Pulmonary artery endothelial cell (primary cell): Measurements from ENCODE around the gene PLXNB3. TPM values are rescaled to one million over a fixed set of nuclear protein-coding genes. Genes with fewer than 3 reads are reported as not detected.

Experiments
- DNase-seq: peaks from one replicate; pipeline ENCODE4 v3.0.0-alpha.2; 2011; ENCODE audit warnings: low read depth, low spot score
- total RNA-seq: library from RNA; depleted of rRNA; stranded (reverse); fragments of >200 nt; gene quantifications from 2 replicates; pipeline ENCODE4 v1.2.3, GENCODE V29; 2014

Gene PLXNB3
- total RNA-seq, 1 donor from 2014 or later: 5.5 TPM

DNA sequence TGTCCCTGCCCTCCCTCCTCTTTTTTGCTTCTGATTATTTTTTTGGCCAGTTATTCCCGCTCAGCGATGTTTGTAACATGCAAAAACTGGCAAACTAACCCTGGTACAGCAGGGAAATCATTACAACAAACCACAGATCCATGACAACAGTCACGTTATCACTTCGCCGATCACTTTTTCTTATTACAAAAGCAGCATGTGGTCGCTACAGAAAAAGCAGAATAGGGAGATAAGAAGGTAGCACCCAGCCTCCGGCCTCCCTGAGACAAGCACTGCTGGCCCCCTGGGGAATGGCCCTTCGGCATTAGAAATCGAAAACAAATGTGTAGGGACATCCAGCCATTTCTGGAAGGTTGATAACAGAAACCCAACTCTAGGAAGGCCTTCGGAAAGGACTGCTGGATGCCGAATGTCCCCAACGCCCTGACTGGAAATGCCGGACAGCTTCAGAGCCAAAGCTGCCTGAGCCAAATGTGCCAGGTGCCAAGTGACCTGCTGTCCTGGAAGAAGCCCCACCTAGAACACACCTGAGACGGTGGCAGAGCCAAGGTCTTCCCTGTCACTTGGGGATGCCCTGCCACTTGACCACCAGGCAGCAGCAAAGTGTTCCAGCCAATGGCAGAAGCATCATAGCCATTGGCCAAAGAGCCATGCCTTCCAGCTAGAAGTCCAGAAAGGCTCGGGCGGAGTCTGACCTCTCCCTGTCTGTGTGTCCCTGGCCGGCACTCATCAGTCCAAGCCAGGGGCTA is 27.2 kb downstream of the PLXNB3 start:
- DNase-seq: no peak

DNA sequence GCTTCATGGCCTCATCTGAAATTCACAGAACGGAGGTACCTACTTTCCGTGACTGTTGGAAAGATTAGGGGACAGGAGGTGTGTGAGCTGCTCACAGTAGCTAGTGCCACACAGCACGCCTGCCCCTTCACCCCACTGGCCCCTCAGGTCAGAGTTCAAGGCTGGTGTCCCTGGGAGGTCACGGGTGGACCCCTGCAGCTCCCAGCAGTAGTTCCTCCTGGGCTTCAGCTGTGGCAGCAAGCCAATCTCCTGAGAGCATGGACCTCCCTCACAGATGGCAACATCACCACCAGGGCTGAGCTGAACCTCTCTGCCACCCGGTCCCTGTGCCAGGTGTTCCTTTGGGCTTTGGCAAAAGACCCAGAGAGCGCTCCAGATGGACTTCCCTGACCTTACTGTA is 28.3 kb downstream of the PLXNB3 start:
- DNase-seq: no peak

DNA sequence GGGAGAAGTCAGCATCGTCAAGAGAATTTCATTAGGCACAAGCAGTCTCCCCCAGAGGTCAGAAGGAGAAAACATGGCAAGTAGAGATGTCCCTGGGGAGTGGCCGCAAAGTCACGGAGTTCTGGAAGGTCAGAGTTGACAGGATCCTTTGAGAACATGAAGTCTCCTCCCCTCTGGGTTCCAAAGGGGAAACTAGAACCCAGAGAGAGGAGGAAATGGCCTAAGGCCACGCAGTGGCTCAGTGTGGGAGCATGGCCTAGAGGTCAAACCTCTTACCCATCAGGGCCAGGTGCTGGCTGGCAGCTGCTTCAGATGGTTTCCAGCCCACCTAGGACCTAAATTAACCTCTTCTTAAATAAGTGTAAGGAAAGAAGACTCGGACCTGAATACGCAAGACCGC is 29.2 kb downstream of the PLXNB3 start:
- no peak for DNase-seq

DNA sequence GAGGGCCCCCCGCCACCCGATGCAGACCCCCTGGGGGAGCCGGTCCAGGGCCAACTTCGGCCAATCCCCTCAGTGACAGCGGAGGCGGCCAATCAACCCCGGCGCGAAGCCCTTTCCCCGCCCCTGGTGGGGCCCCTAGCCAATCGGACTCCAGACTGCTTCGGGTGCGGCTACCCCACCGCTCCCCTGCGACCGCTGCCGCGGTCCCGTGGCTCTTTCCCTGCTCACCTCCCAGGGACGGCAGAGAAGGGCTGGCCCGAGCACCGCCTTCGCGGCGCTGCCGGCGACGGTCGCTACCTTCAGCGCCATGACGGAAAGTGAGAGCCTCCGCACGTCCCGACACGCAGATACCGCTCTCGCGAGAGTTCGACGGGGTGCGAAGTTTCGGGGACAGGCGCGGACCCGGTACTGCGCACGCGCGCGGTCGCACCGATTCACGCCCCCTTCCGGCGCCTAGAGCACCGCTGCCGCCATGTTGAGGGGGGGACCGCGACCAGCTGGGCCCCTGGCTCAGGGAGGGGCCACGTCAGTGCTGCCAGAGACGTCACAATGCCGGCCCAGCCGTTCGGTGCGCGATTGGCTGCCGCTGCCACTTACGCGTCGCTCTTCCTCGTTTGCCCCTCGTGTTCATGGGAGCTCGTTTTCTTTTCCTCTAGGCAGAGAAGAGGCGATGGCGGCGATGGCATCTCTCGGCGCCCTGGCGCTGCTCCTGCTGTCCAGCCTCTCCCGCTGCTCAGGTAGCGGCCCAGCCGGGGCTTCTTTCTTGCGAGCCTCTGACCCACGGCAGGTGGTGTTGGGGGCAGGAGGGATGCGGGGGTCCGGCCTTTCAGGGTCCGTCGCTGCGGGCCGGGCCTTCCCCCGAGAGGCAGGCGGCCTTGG is 30.2 kb downstream of the PLXNB3 start, which contains the start of the genes IDH3G and SSR4:
Gene IDH3G (minus strand): TSS at position 358 of the 879 bp plus-strand sequence. CDS start 49 bp downstream, at position 309.
Gene SSR4 (plus strand): TSS at position 651 of the 879 bp plus-strand sequence. CDS start 20 bp downstream, at position 671.
- DNase-seq: peak; percentile 82

DNA sequence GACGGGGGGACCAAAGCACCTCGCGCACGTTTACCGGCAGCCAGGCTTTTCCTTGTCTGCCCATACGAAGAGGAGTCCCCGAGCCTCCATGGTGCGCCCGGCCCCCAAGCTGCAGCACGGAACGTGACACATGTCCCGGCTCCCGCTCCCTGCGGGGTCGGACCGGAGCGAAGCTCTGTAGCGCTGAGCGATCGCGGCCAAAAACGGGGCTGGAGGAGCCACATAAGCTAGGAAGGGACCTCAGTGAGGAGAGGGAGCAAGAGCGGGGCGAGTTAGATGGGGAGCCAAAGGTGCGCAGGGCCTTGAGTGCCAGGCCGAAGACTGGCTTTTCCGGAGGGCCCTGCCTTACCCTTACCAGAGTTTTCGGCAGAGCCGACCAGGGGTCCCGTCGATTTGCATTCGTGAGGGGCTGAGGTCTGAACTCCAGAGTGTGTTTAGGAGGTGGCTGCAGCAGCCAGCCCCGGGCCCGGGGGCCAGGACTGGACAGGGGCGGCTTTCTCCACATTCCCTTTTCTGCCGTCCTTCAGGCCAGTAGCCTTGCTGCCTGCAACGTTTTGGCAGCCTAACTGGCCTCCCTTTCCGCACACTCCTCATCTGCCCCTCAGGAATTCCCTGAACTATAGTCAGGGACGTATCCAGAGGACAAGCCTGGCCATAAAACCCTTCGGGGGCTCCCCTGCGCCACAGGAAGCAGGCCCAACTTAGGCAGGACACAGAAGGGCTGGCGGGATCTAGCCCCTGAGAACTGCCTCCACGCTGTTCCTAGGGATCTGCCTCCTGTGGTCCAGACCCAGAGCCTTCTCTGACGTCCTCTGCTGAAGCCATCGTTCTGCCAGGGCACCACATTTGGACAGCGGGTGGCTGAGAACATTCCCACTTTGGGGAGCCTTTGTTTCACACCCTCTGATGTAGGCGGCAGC is 31.1 kb downstream of the PLXNB3 start:
- no peak for DNase-seq

DNA sequence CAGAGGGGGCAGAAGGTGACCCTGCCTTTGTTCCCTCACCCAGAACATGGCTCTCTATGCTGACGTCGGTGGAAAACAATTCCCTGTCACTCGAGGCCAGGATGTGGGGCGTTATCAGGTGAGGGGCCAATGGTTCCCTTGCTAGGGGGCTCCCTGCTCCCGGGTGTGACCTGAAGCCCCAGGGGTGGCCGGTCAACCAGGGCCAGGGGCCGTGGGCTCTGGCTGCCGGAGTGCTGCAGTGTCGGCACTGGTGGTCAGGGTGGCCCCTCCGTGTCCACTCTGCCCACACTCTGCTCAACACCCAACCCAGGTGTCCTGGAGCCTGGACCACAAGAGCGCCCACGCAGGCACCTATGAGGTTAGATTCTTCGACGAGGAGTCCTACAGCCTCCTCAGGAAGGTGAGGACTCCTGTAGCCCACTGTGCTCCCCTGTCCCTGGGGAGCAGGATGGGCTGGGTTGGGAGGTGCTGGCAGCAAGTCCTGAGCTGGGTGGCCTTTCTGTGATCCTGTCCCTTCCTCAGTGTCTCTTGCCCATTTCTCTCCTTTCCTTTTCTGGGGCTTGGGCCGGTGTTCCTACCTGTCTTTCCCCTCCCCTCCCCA is 33.5 kb downstream of the PLXNB3 start:
- DNase-seq: no peak

DNA sequence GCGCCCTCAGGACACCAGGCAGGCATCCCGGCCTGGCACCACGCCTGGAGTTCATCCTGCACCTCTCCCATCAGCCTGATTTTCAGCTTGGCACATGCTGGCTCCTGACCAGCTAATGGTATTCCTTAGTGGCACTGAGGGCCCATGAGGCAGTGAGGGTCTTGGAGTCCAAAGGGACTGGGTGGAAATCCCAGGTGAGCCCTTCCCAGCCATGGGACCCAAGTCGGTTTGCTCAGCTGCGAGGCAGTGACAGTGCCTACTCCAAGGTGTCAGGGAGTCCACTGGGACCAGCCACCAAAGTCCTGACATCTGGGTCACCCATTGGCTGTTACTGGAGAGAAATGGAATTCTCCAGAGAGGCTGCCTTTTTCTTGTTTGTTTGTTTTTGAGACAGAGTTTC is 35.3 kb downstream of the PLXNB3 start:
- DNase-seq: no peak

DNA sequence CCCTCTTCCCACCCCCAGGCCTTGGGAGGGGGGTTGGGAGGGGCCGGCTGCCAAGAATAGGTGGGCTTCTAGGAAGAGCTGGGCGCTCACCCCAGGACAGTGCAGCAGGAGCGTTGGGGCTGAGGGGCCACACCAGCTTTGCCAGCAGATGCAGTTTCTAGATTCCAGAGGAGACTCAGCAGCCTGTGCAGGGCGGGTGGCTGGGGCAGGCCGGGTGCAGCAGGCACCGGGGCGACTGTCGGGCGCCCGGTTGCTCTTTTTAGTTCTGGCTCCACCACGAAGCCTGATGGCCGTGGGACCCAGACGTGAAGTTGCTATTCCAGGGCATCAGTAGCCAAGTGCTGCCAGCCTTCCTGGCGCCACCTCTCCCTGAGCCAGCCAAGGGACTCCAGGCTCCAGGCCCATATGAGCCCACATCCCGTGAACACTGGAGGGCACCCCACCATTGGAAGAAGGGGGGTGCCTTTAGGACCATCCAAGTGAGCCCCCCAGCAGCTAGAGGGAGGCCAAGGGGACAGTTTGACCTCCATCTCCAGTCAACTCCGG is 36.2 kb downstream of the PLXNB3 start:
- no peak for DNase-seq

DNA sequence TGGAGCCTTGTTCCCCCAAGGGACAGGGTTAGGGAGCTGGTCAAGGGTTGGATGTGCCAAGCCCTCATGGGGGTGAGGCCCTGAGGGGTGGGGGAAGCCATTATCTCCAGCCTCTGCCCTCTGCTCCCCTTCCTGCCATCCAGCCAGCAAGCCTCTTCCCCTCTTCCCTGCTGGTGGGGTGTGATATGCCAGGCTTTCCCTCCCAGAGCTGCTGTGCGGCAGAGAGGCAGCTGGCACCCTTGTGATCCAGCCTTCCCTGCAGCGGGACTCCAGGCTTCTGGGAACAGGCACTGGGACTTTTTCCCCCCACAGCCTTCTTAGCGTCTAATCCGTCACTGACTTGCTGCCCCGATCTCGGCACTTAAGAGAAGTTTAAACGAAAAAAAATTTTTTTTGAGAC is 36.7 kb downstream of the PLXNB3 start:
- no peak for DNase-seq

DNA sequence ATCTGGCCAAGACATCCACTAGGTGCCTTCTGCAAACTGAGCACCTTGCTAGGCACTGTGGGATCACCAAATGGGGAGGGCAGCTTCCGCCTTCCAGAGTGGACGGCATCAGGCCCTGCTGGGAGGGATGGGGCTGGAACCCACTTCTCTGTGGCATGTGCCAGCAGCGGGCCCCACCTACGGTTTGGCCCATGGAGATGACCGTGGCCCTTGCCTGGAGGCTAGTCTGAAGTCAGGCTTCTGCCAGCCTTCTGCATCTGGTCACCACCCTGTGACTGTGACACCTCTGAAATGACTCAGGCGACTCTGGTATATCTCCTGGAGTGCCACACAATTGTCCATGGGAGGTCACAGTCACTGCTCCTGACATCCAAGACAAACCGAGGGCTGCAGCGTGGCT is 37.6 kb downstream of the PLXNB3 start:
- DNase-seq: no peak

DNA sequence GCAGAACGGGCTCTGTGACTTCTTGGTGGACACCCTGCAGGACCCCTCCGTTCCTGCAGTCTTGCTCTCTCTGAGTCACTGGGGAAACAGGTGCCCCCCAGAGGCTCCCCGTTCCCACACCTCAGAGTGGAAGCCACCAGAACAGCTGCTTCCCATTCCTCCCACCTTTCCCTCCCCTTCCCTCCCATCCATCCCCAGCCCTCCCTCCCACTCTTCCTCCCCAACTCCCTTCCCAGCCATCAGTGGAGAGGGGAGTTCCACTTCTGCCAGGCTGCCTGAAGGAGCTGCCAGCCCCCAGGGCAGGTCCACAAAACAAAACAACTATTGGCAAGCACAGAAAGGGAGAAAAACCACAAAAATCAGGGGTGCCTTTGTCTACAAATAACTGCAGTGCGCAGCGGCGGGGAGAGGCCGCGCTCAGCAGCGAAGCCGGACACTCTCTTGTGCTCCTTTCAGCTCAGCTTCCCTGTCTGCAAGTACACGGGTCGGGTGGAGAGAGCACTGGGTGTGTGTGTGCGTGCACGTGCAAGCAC is 38.5 kb downstream of the PLXNB3 start:
- DNase-seq: no peak

DNA sequence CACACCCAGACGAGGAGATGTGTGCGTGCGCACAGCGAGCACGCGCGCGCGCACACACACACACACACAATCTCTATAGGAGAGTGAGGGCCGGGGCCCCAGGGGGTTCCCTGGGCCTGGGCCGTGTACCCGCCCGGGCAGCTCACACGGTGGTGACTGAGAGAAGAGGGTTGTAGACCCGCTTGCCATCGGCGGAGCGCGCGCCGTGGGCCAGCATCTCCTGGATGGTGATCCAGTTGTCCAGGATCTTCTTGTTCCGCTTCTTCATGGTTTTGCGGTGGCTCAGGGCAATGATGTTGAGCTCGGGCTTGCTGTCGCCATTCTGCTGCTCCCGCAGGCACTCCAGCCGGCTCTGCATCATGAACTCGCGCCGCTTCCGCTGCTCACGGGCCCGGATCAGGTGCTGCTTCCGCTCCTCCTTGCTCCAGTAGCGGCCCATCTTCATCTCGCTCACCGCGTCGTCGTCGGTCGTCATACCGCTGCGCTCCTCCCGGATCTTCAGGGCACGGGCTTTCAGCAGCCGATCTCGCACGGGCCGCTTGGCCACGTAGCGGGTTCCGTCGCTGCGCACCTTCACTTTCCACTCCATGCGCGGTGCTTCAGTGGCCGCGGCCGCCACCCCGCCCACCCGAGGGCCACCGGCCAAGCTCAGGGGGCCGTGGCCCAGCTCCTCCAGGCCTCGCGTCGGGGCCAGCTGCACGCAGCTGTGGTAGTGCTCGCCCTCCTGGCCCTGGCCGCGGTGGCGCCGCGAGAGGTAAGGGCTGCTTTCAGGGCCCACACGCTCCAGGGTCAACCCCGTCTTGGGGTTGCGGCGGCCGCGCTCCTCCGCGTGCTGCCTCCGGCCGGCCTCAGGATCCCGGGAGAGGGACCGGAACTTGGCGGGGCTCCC is 39.4 kb downstream of the PLXNB3 start:
- no peak for DNase-seq

DNA sequence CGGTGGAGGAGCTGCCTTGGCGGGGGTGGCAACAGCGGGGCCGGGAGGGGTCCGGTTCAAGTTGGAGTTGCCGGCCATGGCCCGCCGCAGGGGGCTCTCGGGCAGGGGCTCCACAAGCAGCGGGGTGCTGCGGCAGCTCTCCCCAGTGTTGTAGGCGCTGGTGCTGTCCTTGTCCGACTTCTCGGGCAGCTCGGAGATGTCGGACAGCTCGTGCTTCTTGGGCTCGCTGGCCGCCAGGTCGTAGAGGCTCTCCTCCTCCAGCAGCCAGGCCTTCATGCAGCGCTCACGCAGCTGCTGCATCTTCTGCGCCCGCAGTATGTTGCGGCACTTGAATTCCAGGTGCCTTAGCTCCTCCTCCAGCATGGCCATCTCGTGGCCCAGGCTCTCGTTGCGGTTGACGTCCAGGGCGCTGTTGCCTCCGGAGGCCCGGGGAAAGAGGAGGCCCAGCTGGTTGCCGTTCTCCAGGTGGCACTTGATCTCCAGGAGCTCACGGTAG is 40.1 kb downstream of the PLXNB3 start:
- DNase-seq: no peak

DNA sequence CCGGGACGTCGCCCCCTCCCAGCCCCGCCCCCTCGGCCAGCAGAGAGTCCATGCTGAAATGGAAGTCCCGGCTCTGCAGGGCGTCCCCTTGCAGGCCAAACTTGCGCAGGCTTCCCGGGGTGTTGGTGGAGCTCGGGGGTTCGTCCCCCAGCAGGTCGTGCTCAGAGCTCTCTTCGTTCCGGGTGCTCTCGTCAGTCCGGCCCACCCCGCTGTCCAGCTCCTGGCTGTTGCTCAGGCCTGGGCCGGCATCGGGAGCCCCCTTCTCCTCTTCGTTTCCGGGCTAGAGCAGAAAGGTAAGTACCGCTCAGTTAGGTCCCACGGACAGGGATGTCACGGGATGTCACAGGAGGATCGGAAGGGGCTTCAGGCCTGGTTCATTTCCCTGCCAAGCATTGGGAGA is 40.6 kb downstream of the PLXNB3 start:
- DNase-seq: no peak

DNA sequence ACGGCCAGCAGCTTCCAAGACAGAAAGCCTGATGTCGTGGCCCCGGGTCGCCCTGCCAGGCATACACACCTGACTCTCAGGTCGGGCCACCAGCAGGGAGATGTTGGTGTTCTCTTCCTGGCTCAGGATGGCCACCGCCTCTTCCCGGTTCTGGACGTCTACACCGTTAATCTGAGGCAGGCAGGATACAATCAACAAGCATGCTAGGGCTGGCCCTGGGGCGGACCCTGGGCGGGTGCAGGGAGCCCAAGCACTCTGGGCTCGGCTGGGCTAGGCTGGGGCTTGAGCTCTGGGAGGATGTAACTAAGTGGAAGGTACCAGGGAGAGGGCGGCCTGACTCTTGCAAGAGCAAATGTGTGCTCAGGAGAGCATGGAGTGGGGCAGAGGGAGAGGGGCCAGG is 41.4 kb downstream of the PLXNB3 start:
- no peak for DNase-seq

DNA sequence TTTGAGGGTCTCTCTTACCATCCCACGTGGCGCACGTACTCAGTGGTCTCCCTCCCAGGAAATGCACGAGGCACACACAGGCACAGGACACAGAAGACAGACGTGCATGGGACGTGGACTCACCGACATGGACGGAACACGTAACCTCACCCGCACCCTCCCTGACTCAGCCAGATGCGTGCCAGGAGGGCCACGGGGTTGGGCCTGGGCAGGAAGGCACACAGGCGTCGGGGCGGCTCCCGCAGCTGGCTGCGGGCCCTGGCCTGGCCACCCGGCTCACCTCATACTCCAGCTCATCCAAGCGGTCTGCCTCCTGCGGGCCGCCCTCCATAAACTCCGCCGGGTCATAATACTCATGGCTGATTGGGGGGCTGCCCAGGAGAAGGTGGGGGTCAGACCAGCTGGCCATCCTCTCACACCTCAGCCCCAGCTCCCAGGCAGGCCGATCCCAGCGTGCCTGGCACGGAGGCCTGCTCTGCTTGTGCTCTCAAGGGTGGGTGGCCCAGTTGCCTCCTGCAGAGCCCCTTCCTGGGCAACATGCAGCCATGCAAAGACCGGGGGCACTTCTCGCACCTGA is 43.0 kb downstream of the PLXNB3 start:
- no peak for DNase-seq

DNA sequence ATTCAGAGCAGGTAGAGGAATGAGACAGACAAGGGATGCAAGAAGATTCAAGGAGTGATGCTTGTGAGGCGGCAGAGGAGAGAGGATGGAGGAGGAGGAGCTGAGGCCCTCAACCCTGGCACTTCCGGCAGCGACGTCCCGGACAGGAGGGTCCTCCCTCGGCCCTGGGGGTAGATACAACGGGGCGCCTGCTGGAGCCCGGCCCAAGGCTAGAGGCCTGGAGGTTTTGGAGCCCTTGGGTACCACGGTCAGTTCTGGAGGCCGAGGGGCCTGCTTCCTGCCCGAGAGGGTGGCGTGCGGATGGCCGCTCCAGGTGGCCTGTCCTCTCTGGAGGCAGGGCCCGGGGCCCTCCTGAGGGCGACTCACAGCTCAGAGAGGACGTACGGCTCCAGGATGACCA is 43.9 kb downstream of the PLXNB3 start:
- no peak for DNase-seq

DNA sequence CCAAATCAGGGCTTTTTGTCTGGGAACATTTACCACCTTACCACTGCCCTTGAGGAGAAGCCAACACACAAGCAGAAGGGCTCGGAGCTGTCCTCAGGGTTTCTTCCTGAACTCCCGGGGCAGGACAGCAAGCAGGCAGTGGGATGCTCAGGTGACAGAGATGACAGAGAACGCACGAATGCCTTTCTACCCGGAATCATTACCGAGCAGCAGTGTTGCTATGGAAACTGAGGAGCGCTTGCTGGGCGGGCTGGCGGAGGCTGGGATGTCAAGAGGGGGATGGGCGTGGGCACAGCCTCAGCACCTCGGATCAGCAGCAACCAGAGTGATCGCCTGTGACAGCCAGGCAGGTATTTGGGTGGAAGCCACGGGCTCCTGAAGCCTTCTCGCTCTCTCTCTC is 48.2 kb downstream of the PLXNB3 start:
- DNase-seq: no peak

DNA sequence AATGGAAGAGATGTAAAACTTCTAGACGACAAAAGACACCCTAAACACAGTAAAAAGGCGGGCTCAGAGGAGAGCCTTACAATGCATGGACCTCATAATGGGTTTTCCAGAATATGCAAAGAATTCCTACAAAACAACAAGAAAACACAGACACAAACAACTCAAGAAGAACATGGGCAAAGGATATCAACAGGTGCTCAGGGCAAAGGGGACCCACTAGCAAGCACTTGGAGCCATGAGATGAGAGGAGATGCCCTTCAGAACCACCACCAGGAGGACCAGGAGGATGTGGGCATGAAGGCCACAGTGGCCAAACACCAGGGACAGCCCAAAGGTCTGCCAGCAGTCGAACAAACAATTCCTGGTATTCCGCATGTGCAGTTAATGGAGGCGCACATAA is 49.1 kb downstream of the PLXNB3 start:
- DNase-seq: no peak
